ENCODE measurements around the gene KRT3.
A peak's percentile ranks its signal among the peaks of the same experiment; 100 is the strongest.

KRT3 gene

DNA sequence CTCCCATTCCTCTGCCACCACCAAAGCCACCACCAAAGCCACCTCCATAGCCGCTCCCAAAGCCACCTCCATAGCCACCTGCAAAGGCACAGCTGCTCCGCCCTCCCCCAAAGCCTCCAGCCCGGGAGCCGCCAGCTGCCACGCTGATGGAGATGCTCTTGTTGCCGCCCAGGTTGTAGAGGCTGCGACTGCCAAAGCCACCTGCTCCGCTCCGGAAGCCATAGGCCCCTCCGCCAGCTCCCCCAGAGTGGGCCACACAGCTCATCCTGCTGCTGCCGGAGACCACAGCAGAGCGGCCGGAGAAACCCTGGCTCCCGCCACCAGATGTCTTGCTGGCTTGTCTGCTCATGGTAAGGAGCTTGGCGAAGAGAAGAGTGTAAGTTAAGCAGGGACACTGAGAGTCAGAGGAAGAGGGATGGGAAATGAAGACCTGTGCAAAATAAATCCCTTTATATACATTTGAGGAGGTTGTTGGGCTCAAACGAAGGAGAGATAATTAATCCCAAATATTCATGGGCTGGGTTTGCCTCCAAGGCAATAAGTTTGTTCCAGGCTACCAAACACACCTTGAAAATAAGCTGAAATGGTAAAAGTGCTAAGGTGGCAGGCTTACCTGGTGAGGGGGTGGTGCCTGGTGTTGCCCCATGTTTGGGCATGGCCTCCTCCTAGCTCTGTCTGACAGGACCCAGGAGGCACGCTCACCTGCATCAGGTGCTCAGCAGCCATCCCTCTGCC, at the start of gene KRT3:
Gene KRT3 (minus strand): TSS at position 424 of the 735 bp plus-strand sequence. CDS start 75 bp downstream, at position 349.
- TF ChIP-seq, protein P1, sequence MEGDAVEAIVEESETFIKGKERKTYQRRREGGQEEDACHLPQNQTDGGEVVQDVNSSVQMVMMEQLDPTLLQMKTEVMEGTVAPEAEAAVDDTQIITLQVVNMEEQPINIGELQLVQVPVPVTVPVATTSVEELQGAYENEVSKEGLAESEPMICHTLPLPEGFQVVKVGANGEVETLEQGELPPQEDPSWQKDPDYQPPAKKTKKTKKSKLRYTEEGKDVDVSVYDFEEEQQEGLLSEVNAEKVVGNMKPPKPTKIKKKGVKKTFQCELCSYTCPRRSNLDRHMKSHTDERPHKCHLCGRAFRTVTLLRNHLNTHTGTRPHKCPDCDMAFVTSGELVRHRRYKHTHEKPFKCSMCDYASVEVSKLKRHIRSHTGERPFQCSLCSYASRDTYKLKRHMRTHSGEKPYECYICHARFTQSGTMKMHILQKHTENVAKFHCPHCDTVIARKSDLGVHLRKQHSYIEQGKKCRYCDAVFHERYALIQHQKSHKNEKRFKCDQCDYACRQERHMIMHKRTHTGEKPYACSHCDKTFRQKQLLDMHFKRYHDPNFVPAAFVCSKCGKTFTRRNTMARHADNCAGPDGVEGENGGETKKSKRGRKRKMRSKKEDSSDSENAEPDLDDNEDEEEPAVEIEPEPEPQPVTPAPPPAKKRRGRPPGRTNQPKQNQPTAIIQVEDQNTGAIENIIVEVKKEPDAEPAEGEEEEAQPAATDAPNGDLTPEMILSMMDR (conservative IDR thresholded peaks at IDR 0.05; ENCODE audit: control insufficient read depth, insufficient read depth, low read depth, low read length): no peak

DNA sequence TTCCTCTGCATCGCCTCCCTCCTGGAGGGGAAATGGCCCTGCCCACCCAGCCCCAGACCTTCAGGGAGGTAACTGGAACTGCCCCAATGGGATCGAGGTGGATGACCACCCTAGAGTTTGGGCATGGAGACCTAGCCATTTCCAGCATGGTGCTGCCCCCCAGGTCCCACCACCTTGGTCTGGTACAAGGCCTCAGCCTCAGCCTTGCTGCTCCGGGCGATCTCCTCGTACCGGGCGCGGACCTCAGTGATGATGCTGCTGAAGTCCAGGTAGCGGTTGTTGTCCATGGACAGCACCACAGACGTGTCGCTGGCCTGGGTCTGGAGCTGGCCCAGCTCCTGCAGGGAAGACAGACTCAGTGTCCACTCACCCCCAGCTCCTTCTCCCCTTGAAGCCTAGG, 48.5 kb upstream of the KRT3 start:
- H3K4me3 ChIP-seq (ENCODE audit: control insufficient read depth, low read depth, low read length): no peak overlapping the region
- TF ChIP-seq, protein P1 (conservative IDR thresholded peaks at IDR 0.05; ENCODE audit: control insufficient read depth, insufficient read depth, low read depth, low read length): no peak
- no peak for DNase-seq (ENCODE audit: low read depth)

More for the DNA sequence above, at the start of gene KRT3:
- DNase-seq (ENCODE audit: low read depth): no peak
- no peak within 1 kb of the TSS for H3K4me3 ChIP-seq (ENCODE audit: control insufficient read depth, low read depth, low read length)

DNA sequence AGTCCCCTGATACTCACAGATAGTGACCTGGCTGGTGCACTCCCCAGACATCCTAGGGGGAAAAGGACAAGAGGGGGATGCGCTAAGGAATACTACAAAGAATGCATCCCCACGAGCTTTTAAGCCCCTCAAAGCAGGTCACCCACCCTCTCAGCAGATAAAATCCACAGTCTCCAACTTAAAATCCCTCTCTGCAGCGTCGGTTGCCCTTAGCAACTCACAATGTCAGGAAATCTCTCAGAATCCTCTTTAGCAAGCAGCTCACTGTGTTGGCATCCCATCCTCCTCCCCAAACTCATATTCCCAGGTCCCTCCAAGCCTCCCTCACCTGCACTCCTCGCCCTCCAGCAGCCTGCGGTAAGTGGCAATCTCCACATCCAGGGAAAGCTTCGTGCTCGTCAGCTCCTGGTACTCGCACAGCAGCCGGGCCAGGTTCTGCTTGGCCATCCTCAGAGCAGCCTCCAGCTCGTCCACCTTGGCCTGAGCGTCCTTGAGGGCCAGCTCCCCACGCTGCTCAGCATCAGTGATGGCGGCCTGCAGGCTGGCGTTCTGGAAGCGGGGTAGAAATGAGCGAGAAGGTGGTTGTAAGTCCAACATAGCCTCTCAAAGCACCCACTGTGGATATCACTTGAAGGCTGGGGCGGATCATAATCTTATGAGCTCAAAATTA, 43.7 kb upstream of the KRT3 start:
- TF ChIP-seq, protein P1 (conservative IDR thresholded peaks at IDR 0.05; ENCODE audit: control insufficient read depth, insufficient read depth, low read depth, low read length): no peak
- no peak overlapping the region for H3K4me3 ChIP-seq (ENCODE audit: control insufficient read depth, low read depth, low read length)
- no peak for DNase-seq (ENCODE audit: low read depth)

DNA sequence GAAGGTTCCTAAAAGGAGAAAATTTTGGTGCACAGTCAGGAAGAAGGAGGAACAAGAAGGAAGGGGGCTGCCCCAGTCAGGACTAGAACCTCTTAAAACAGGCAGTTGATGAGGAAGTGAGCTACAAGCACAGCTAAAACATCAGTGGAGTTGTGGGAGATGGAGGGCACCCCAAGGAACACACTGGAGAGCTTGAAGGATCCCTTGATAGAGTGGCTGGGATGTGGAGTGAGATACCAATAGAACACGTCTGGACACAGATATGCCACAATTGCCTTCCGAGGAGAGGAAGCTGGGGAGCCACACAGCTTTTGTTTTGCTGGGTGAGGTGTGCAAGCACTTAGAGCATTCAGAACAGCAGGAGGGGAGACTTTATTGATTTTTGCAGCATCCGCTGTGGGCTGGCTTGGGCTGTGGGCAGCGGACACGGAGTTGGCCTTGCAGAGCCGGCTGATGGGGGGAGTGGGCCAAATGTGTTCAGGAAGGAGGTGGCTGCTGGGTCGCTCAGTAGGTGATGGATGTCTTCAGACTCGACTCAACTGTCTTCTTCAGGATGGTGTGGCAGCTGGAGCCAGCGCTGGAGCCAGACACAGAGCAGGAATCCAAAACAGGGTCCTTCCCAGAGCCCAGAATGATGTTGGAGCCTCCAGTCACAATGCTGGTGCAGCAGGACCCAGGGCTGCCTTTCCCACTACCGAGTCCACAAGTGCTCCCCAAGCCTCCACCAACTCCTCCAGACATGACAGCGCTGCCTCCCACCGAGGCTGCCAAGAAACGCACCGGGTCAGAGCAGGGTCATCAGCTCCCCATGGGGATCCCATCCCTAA, 42.9 kb upstream of the KRT3 start:
- no peak for DNase-seq (ENCODE audit: low read depth)
- H3K4me3 ChIP-seq (ENCODE audit: control insufficient read depth, low read depth, low read length): no peak overlapping the region
- TF ChIP-seq, protein P1 (conservative IDR thresholded peaks at IDR 0.05; ENCODE audit: control insufficient read depth, insufficient read depth, low read depth, low read length): no peak

DNA sequence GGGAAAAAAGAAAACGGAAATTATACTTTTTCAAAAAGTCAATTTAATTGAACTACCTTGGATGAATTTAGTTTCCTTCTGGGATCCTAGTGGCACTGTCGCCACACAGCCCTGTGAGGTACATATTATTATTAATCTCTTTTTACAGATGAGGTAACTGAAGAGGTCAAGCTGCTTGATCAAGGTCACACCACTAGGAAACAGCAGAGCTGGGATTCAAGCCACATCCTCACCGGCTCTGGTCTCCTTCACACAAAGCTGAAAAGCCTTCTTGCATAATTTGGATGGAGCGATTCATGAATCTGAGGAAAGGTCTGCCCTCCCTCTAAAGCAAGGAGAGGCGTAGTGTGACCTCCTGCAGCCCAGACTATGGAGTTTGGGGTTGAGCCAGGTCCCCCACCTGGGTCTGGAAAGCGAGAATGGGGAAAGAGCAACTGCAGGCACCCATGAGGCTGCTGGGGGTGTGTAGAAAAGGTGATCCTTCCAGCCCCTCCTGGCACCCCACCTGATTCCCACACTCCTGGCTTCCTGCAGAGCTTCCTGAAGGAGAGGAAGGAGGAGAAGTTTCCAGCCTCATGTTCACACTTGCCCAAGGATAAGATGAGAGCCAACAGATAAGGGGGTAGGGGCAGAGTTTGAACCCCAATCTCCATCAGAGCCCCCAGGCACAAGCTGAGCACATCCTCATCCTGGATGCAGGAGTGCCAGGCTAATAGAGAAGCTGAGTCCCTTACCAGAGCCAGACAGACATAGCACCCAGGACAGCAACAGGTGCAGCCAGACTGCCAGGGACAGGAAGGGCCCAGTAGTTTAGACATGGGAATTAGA, 42.1 kb upstream of the KRT3 start:
- H3K4me3 ChIP-seq (ENCODE audit: control insufficient read depth, low read depth, low read length): no peak overlapping the region
- DNase-seq (ENCODE audit: low read depth): peak; percentile 34
- TF ChIP-seq, protein P1 (conservative IDR thresholded peaks at IDR 0.05; ENCODE audit: control insufficient read depth, insufficient read depth, low read depth, low read length): no peak

DNA sequence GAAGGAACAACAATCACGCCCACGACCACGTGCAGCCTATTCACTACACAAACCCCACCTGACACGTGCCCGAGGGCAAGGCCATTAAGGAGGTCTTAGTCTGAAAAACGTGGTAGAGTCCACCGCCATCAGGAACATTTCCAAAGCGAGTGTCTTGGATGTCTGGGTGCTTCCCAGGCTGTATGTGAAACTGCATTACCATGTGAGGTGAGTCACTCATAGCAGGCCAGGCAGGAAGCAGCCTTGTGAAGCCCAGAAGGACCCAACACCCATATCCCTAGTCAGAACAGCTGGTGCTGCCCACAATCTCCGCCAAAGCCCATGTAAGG, 41.5 kb upstream of the KRT3 start:
- H3K4me3 ChIP-seq (ENCODE audit: control insufficient read depth, low read depth, low read length): no peak overlapping the region
- peak; percentile 84 for DNase-seq (ENCODE audit: low read depth)
- TF ChIP-seq, protein P1 (conservative IDR thresholded peaks at IDR 0.05; ENCODE audit: control insufficient read depth, insufficient read depth, low read depth, low read length): no peak
